Cortex of kidney (tissue), 1 donor: ENCODE data around the gene POLR2J.
"Not testable (repeated sequence)": the region's sequence is repeated elsewhere in the genome, so short reads cannot be mapped to it uniquely, and the experiment has no call there.

Experiments
- DNase-seq: peaks from one replicate; lab custom pipeline; 2025; lab: John Stamatoyannopoulos, UW

POLR2J gene

GRCh38 chr7:102478314-102479208, at the start of gene POLR2J:
POLR2J (minus strand) TSS chr7:102478922; CDS start chr7:102478860, 62 bp downstream.
- not testable (repeated sequence) for DNase-seq

- not testable (repeated sequence) for DNase-seq
Measured at GRCh38 chr7:102527822-102528793, 49.4 kb upstream of the POLR2J start.

GRCh38 chr7:102527182-102527581, 48.5 kb upstream of the POLR2J start:
- not testable (repeated sequence) for DNase-seq

- not testable (repeated sequence) for DNase-seq
Measured at GRCh38 chr7:102524803-102525202, 46.1 kb upstream of the POLR2J start.

- not testable (repeated sequence) for DNase-seq
Measured at GRCh38 chr7:102520797-102521196, 42.1 kb upstream of the POLR2J start.

- not testable (repeated sequence) for DNase-seq
Measured at GRCh38 chr7:102517550-102518147, 38.9 kb upstream of the POLR2J start, which contains the start of gene RASA4B. RASA4B (minus strand) TSS chr7:102517777; CDS start chr7:102517710, 67 bp downstream.

GRCh38 chr7:102516951-102517350, 38.2 kb upstream of the POLR2J start:
- DNase-seq, result not testable (repeated sequence)

GRCh38 chr7:102515889-102516288, 37.2 kb upstream of the POLR2J start:
- not testable (repeated sequence) for DNase-seq

GRCh38 chr7:102514881-102515721, 36.4 kb upstream of the POLR2J start:
- not testable (repeated sequence) for DNase-seq

GRCh38 chr7:102512642-102513221, 34.0 kb upstream of the POLR2J start:
- not testable (repeated sequence) for DNase-seq

- not testable (repeated sequence) for DNase-seq
Measured at GRCh38 chr7:102511860-102512522, 33.3 kb upstream of the POLR2J start.

- not testable (repeated sequence) for DNase-seq
Measured at GRCh38 chr7:102510575-102510974, 31.9 kb upstream of the POLR2J start.

- DNase-seq, result not testable (repeated sequence)
Measured at GRCh38 chr7:102507410-102508088, 28.8 kb upstream of the POLR2J start.

- DNase-seq, result not testable (repeated sequence)
Measured at GRCh38 chr7:102505298-102506185, 26.8 kb upstream of the POLR2J start.

GRCh38 chr7:102503141-102503540, 24.4 kb upstream of the POLR2J start:
- DNase-seq, result not testable (repeated sequence)

- DNase-seq, result not testable (repeated sequence)
Measured at GRCh38 chr7:102498321-102498720, 19.6 kb upstream of the POLR2J start.

- not testable (repeated sequence) for DNase-seq
Measured at GRCh38 chr7:102497308-102497707, 18.6 kb upstream of the POLR2J start.

- DNase-seq, result not testable (repeated sequence)
Measured at GRCh38 chr7:102496861-102497260, 18.1 kb upstream of the POLR2J start.
